ENCODE measurements around the gene PCDHGB3. TPM values are rescaled to one million over a fixed set of nuclear protein-coding genes. Genes with fewer than 3 reads are reported as not detected.
A peak's percentile ranks its signal among the peaks of the same experiment; 100 is the strongest.

Gene PCDHGB3
- polyA plus RNA-seq, 3 donors = not detected

GRCh38 chr5:141382469-141383294 lies 12.6 kb downstream of the PCDHGB3 start, which contains the start of gene PCDHGA7:
TSS of gene PCDHGA7 (plus strand) at chr5:141382742. CDS start at chr5:141382900, 158 bp downstream.
- no peaks in the 10 kb centered on the region for H3K79me2 ChIP-seq (ENCODE audit: insufficient read depth, low read length)
- H3K4me1 ChIP-seq (ENCODE audit: control insufficient read depth in 1 of 2, insufficient read depth in 2 of 2, low read length in 2 of 2) = no peaks in the 10 kb centered on the region
- WGBS (ENCODE audit: insufficient coverage) = 12% methylated on average over 27 of the region's 37 CpGs
- H3K4me2 ChIP-seq (replicated peaks; ENCODE audit: extremely low read depth, low read length, poor library complexity, severe bottlenecking) = peak within 1 kb of the TSS; percentile 42
- TF ChIP-seq CTCF (IDR thresholded peaks at IDR 0.05) = no peak
- peak within 1 kb of the TSS; percentile 64 to 65 for H3K4me3 Mint-ChIP-seq
- H3K4me1 Mint-ChIP-seq = peaks cover 4% of the 10 kb centered on the region
- peak within 1 kb of the TSS in 1 of 3 experiments; percentile 48 for H3K4me3 ChIP-seq (replicated peaks in 1 of 3; ENCODE audit: low read depth in 2 of 3, low read length in 3 of 3)
- no peaks in the 10 kb centered on the region for H4K20me1 ChIP-seq (ENCODE audit: insufficient read depth, low read length)
- no peak within 1 kb of the TSS for H3K27ac ChIP-seq (ENCODE audit: low read depth in 1 of 2, low read length in 2 of 2)
- intact Hi-C loops (cut with micrococcal nuclease) = no loop called here
- peaks cover 34 to 80% of the 10 kb centered on the region in 2 donors for H3K27me3 ChIP-seq (ENCODE audit: control insufficient read depth in 2 of 2, insufficient read depth in 2 of 2, low read length in 2 of 2)
- H3K27ac Mint-ChIP-seq = no peak within 1 kb of the TSS
- H3K9ac ChIP-seq (ENCODE audit: insufficient read depth, low read length, poor library complexity, severe bottlenecking) = no peak within 1 kb of the TSS
- H2AFZ ChIP-seq (ENCODE audit: insufficient read depth, low read depth, low read length, poor library complexity, severe bottlenecking) = no peak within 1 kb of the TSS
- peaks cover 0 to 5% of the 10 kb centered on the region in 2 donors for H3K36me3 Mint-ChIP-seq
- no peak for DNase-seq
- peaks cover 24 to 58% (median 50%) of the 10 kb centered on the region in 7 donors for H3K9me3 Mint-ChIP-seq
- peaks cover 39 to 64% (median 52%) of the 10 kb centered on the region in 3 donors for H3K27me3 Mint-ChIP-seq (ENCODE audit: low read depth in 3 of 3)
- H3K9me3 ChIP-seq (replicated peaks in 1 of 2; ENCODE audit: control insufficient read depth in 1 of 2, insufficient read depth in 1 of 2, low read length in 2 of 2) = peaks cover 27 to 52% of the 10 kb centered on the region in 2 donors
- H3K36me3 ChIP-seq (replicated peaks in 1 of 2; ENCODE audit: control insufficient read depth in 1 of 2, insufficient read depth in 2 of 2, low read length in 2 of 2) = no peaks in the 10 kb centered on the region

GRCh38 chr5:141383345-141383744 lies 13.3 kb downstream of the PCDHGB3 start:
- H3K4me2 ChIP-seq (replicated peaks; ENCODE audit: extremely low read depth, low read length, poor library complexity, severe bottlenecking) = no peak overlapping the region
- Mint-ChIP-seq H3K27ac (no peak overlapping the region), H3K9me3 (peaks cover 25 to 58% (median 50%) of the 10 kb centered on the region in 7 donors), H3K4me1 (peaks cover 5% of the 10 kb centered on the region), H3K4me3 (peak overlapping the region; percentile 64 to 65), H3K36me3 (peaks cover 0 to 6% of the 10 kb centered on the region in 2 donors), H3K27me3 (ENCODE audit: low read depth in 3 of 3) (peaks cover 39 to 65% (median 56%) of the 10 kb centered on the region in 3 donors)
- no peak for DNase-seq
- H3K9ac ChIP-seq (ENCODE audit: insufficient read depth, low read length, poor library complexity, severe bottlenecking) = no peak overlapping the region
- H3K4me3 ChIP-seq (replicated peaks in 1 of 3; ENCODE audit: low read depth in 2 of 3, low read length in 3 of 3) = peak overlapping the region in 1 of 3 experiments; percentile 48
- peaks cover 36 to 80% of the 10 kb centered on the region in 2 donors for H3K27me3 ChIP-seq (ENCODE audit: control insufficient read depth in 2 of 2, insufficient read depth in 2 of 2, low read length in 2 of 2)
- no peaks in the 10 kb centered on the region for H3K79me2 ChIP-seq (ENCODE audit: insufficient read depth, low read length)
- H3K9me3 ChIP-seq (replicated peaks in 1 of 2; ENCODE audit: control insufficient read depth in 1 of 2, insufficient read depth in 1 of 2, low read length in 2 of 2) = peaks cover 30 to 56% of the 10 kb centered on the region in 2 donors
- WGBS (ENCODE audit: insufficient coverage) = 31% methylated on average over 10 of the region's 21 CpGs
- no peak for TF ChIP-seq CTCF (IDR thresholded peaks at IDR 0.05)
- H2AFZ ChIP-seq (ENCODE audit: insufficient read depth, low read depth, low read length, poor library complexity, severe bottlenecking) = no peak overlapping the region
- H4K20me1 ChIP-seq (ENCODE audit: insufficient read depth, low read length) = no peaks in the 10 kb centered on the region
- intact Hi-C loops (cut with micrococcal nuclease) = no loop called here
- no peaks in the 10 kb centered on the region for H3K4me1 ChIP-seq (ENCODE audit: control insufficient read depth in 1 of 2, insufficient read depth in 2 of 2, low read length in 2 of 2)
- H3K27ac ChIP-seq (ENCODE audit: low read depth in 1 of 2, low read length in 2 of 2) = no peak overlapping the region
- no peaks in the 10 kb centered on the region for H3K36me3 ChIP-seq (replicated peaks in 1 of 2; ENCODE audit: control insufficient read depth in 1 of 2, insufficient read depth in 2 of 2, low read length in 2 of 2)

Measured in CD14-positive monocyte (primary cell).